ENCODE data around the gene CLDN14.

GRCh38 chr21:36485476-36485875, 5.6 kb upstream of the CLDN14 start:
- TF ChIP-seq SUZ12 (IDR thresholded peaks at IDR 0.05; ENCODE audit: extremely low read depth, insufficient read depth, insufficient read length) (no peak), YY1 (IDR thresholded peaks at IDR 0.05; ENCODE audit: insufficient read depth, insufficient read length) (no peak)
